ENCODE results near the gene DHRS2.
"Not testable (repeated sequence)": the region's sequence is repeated elsewhere in the genome, so short reads cannot be mapped to it uniquely, and the experiment has no call there.

Gene DHRS2

DNA sequence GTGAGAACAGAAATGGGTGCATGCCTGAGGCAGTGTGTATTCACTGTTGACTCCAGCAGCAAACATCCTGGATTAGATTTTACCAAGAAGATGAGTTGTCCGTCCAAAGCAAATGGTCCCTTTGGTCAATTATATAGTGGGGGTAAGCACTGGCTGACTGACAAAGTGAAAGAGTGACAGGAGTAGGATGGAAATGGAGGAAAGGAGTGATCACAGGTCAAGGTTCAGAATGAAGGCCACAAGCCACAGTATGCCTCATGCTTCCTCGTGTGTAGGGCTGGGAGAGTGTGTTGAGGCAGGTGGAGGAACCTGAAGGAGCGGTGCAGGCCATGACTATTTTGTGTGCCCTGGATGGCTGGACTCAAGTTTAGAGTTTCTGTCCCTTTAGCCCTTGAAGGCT lies 14.3 kb downstream of the DHRS2 start:
- no peak for DNase-seq

DNA sequence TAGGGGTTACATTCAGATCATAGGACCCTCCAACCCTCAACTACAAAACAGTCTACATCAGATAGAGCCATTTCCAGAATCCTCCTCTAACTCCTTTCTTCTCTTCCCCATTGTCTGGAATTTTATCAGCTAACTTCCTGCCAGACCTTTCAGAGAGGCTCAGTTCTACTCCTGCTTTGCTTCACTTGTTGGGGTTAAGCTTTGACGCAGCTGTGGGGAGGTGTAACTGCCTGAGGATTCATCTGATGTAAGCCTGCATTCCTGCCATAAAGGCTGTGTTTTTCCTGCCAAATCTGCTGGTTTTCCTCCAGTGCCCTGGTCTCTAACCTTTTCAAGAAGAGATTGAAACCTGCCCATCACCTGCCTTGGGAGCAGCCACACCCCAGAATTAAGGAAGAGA lies 16.9 kb downstream of the DHRS2 start:
- no peak for DNase-seq

GRCh38 chr14:23654231-23654630 lies 18.1 kb downstream of the DHRS2 start:
- no peak for DNase-seq

- DNase-seq = no peak
Measured at GRCh38 chr14:23657959-23658470, 21.9 kb downstream of the DHRS2 start.

GRCh38 chr14:23660290-23661226 lies 24.4 kb downstream of the DHRS2 start:
- DNase-seq = no peak

DNA sequence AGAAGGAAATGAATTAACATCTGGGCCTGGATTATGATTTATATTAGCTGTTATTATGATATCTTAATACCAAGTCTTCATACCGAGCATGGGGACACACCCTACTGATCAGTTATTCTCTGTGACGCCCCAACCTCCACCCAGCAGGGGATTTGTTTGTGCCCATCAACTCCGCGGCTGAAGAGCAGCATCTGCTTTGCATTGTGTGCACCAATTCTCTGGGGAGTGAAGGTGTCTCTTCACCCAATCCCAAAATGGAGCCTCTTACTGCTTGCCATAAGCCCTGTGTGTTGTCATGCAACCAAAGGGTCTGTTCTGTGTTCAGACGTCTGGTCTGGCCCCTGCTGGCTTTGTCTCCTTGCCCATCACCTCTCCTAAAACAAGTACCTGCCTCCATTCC lies 25.4 kb downstream of the DHRS2 start:
- DNase-seq = no peak

DNA sequence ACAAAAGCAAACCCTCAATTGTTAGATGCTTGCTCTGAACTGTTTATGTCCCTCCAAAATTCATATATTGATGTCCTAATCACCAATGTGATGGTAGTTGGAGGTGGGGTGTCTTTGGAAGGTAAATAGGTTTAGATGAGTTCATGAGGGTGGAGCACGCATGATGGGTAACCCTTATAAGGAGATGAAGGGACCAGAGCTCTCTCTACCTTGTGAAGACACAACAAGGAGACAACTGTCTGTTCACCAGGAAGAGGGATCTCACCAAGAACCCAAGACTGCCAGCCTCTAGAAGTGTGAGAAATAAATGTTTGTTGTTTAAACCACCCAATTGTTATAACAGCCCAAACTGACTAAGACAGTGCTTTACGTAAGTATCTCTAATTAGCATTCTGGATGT lies 27.0 kb downstream of the DHRS2 start:
- DNase-seq = no peak

DNA sequence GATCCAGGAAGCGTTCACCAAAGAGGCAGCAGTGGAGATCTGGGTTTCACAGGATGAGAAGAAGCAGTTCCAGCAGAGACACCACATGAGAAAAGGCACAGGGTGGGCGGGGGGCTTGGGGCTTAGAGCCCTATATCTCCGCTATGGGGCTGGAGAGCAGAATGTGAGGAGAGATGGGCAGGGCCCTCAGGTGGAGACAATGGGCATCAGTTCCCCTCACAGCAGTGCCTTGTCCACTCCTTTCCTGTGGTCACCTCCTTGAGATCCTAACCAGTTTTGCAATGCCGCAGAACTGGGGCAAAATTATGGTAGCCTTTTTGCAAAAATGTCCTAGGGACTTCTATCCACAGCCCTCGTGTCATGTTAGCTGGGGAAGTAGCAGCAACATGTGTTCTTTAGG lies 27.5 kb downstream of the DHRS2 start:
- no peak for DNase-seq

- no peak for DNase-seq
Measured at GRCh38 chr14:23664207-23664885, 28.2 kb downstream of the DHRS2 start.

DNA sequence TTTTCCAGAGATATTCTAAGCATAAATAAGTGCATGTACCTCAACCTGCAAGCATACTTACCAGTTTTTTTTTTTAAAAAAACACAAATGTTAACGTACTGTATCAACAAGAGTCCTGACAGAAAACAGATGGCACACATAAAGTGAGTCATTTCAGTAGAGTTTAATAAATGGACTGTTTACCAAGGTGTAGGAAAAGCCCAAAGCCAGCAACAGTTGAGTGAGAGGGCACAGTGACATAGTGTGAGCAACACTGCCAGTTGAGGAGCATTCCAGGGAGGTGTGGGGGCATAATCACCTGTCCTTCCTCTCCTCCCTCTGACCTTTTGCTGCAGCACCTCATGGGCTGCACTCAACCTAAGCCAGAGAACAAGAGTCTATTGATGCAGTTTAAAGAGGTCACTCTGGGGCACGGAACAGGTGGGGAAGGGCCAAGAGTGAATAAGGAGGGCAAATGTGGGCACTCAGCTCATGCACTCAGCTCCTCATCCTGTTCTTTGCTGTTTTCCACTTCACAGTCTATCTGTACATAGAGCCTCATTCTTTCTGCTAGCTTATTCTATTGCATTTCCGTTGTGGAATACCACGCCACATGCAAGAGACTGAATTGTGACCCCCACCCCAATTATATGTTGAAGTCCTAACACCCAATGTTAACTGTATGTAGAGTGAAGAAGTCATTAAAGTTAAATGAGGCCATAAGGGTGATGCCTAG lies 29.3 kb downstream of the DHRS2 start:
- no peak for DNase-seq

DNA sequence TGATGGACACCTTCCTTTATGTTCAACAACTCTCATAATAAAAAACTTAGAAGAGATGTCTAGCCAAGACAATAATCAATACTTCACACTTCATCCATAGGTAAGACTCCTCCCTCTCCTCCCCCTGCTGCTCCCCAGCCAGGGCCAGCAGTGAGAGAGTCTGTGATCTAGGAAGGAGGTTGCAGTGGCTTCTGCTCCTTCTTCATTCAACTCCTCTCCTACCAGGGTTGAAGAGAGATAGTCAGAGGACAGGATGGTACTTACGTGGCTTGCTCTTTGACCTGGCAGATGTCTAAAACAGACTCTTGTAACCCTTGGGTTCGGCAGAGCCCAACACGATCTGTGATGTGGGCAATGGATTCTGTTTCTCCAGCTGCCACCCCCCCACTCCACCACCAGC lies 31.0 kb downstream of the DHRS2 start:
- DNase-seq = no peak

- DNase-seq = no peak
Measured at GRCh38 chr14:23669441-23669840, 33.3 kb downstream of the DHRS2 start.

- DNase-seq = no peak
Measured at GRCh38 chr14:23670481-23670880, 34.3 kb downstream of the DHRS2 start.

DNA sequence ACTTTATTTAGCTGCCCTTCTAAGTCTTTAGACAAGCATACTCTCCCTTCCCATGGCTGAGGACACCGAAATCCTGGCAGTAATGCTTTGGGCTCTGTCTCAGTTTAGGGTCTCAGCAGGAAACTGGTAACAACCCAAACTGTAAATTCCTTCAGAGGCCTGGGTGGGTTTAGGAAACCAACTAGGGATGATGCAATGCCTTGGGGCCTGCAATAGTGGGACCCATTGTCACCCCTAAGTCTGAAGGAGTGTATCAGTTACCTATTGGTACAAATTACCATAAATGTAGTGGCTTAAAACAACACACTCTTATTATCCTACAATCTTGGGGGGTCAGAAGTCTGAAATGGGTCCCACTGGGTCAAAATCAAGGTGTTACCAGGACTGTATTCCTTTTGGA lies 36.0 kb downstream of the DHRS2 start:
- DNase-seq = no peak

DNA sequence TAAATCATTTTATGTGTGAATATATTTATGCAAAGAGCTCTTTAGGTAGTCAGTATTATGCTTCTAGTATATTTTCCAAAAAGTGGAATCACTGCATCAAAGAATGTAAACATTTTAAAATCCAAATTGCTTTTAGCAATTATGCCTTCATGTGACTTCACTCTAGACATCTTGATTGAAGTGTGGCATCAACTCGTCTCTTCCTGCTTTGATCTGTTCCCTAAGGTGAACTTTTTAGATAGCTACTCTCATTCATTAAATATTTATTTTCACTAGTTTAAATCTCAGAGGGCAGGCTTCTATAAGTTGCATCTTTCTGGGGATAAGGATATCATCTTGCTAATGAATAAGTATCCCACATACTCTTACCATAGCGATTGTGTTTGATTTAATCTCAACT lies 39.2 kb downstream of the DHRS2 start:
- DNase-seq = no peak

DNA sequence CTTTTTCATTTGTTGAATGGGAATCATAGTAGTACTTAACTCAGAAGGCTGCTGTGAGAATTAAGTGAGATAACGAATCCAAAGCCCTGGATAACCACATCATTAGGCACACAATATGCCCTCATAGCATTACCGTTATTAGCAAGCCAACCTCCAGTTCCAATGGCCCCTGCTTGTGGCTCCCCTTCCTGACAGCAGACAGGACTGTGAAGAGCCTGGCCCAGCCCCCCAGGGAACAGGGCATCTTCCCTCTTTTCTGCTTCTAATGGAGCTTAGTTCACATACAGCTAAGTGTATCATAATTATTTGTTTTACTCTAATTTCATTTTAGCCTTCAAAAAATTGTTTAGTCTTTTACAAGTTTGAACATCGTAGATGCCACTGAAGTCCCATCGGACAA lies 39.7 kb downstream of the DHRS2 start:
- no peak for DNase-seq

- DNase-seq = no peak
Measured at GRCh38 chr14:23681337-23681736, 45.2 kb downstream of the DHRS2 start.

GRCh38 chr14:23689709-23690514 lies 53.7 kb downstream of the DHRS2 start:
- not testable (repeated sequence) for DNase-seq

DNA sequence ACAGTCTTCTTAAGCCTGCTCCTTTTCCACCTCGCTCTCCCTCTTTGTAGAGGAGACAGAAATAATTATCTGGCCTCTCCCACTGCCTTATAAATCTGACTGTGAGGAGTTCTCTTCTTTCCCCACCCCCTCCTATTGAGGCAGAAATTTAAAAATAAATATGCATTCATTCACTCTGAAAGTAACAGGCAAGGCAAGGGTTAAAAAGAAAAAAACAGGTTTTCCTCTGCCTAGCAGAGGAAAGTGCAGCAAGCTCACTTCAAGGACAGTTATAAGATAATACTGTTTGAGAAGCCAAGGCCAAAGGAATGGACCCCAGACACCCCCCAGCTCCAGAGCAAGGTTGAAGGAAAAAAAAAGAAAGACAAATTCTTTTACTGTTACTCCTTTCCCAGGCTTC lies 56.3 kb downstream of the DHRS2 start:
- no peak for DNase-seq

DNA sequence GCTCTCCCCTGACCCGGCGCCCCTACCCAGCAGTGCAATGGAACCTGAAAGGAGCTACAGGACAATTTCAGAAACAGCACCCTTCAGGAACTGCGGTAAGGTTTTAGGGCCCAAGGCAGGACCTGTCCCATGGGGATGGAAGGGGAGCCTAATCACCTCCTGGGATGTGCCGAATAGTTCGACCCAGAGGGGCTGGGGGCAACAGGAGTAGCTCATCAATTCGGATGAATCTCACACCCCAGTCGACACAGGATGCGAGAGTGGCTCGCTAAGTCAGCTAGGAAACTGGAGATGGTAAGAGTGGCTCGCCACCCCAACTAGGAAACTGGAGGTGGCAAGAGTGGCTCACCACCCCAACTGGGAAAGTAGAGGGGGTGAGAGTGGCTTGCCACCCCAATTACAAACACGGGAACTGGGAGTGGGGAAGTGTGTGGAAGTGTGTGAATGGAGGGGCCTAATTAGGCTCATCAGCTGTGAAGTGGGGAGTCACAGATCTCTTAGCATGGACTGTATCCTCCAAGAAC lies 57.1 kb downstream of the DHRS2 start:
- DNase-seq = no peak

GRCh38 chr14:23694085-23694948 lies 58.2 kb downstream of the DHRS2 start:
- DNase-seq = no peak
